ENCODE data around the gene HEMGN.

HEMGN gene

GRCh38 chr9:97895211-97895610, 42.8 kb downstream of the HEMGN start:
- TF ChIP-seq ZNF565 (CRISPR knock-in tag; conservative IDR thresholded peaks at IDR 0.05; ENCODE audit: low read depth) (no peak), ISL1 (CRISPR knock-in tag; IDR thresholded peaks at IDR 0.05) (no peak), ESRRG (CRISPR knock-in tag; IDR thresholded peaks at IDR 0.05) (no peak)
- no peak for ATAC-seq

DNA sequence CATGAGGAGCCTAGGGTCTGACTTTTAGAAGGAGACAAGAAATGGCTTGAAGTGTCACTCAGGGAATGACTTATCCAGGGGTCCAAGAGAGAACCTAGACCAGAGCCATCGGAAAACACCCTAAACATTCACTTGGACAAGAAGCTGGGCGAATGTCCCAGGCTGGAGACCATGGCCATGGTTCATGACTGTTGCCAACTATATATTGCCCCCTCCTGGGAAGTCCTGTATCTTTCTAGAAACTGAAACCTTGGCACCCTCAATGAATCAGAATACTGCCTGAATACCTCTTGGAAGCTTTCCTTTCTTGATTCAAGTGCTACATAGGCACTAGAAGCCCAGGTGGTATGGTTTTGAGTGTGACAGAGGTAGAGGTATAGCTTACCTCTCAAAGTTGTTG, 45.6 kb downstream of the HEMGN start:
- no peak for TF ChIP-seq ISL1 (CRISPR knock-in tag; IDR thresholded peaks at IDR 0.05)
- TF ChIP-seq ZFP30 (CRISPR knock-in tag; IDR thresholded peaks at IDR 0.05): no peak
- no peak for TF ChIP-seq ZC3H10 (CRISPR knock-in tag; IDR thresholded peaks at IDR 0.05)
- no peak for TF ChIP-seq TSHZ2 (CRISPR knock-in tag; IDR thresholded peaks at IDR 0.05)
- TF ChIP-seq ZNF565 (CRISPR knock-in tag; conservative IDR thresholded peaks at IDR 0.05; ENCODE audit: low read depth): no peak
- TF ChIP-seq PPARA (CRISPR knock-in tag; IDR thresholded peaks at IDR 0.05; ENCODE audit: borderline replicate concordance): no peak
- no peak for TF ChIP-seq ESRRG (CRISPR knock-in tag; IDR thresholded peaks at IDR 0.05)
- no peak for ATAC-seq

DNA sequence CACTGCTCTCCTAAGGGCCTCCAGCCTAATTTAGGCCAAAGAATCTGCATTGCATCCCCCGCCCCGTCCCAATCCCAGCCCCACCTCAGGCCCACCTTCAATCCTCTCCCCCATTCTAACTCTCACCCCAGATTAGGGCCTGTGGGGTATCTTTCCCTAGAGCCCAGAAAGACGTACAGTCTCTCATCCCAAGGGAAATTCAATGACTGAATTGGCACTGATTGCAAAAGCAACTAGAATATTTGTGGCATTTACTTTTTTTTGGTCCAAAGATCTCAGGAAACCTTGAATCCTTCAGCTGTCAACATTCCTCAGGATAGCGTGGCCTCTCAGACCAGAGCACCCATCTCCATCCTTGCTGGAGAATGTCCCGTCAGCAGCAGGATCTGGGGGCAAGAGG, 46.2 kb downstream of the HEMGN start:
- TF ChIP-seq ZNF70 (CRISPR knock-in tag; IDR thresholded peaks at IDR 0.05) (no peak), BACH2 (CRISPR knock-in tag; IDR thresholded peaks at IDR 0.05; ENCODE audit: borderline replicate concordance) (no peak), RARB (CRISPR knock-in tag; IDR thresholded peaks at IDR 0.05) (no peak), ZFP30 (CRISPR knock-in tag; IDR thresholded peaks at IDR 0.05) (no peak), OSR1 (CRISPR knock-in tag; IDR thresholded peaks at IDR 0.05) (no peak), ISL1 (CRISPR knock-in tag; IDR thresholded peaks at IDR 0.05) (no peak)
- ATAC-seq: no peak

DNA sequence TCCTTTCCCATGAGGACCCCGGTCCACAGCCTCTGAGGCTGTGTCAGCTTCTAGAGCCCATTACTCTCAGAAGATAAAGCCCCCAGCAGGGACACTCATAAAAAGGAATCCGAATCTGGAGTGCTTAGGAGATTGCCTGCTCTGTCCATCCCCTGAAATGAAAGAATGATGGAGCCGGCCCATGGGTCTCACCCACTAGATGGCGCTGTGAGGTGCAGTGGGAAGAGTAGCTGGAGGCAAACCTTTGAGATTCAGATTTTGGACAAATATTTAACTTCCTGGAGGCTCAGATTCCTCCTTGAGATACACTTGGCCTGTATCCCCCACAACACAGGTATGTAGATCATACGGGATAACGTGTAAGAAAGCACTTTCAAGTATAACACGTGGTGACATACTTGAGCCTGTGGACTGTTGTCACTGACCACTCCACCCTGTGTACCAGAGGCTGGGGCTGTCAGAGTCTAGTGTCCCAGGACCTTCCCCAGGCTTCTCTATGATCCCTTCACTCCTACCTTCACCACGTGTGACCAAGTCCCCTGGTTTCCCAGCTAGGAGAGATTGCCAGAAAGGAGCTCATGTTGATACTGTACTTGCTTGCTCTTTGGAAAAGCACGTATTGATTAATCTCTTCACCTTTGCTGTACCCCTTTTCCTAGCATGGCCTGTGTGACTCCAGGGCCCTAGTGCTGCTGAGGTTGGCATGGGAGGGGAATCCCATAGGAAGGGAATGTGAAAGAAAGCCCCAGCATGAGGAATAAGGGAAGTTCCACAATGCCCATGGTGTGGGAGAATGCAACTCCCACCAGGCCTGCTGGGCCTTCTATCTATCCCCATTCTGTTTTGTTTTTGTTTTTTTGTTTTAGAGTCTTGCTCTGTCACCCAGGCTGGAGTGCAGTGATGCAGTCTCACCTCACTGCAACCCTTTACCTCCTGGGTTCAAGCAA, 47.8 kb downstream of the HEMGN start:
- ATAC-seq: peak; percentile 62; the same call in 2 of the 3 replicates
- TF ChIP-seq ZFP3 (CRISPR knock-in tag; IDR thresholded peaks at IDR 0.05): no peak
- TF ChIP-seq, protein P1, sequence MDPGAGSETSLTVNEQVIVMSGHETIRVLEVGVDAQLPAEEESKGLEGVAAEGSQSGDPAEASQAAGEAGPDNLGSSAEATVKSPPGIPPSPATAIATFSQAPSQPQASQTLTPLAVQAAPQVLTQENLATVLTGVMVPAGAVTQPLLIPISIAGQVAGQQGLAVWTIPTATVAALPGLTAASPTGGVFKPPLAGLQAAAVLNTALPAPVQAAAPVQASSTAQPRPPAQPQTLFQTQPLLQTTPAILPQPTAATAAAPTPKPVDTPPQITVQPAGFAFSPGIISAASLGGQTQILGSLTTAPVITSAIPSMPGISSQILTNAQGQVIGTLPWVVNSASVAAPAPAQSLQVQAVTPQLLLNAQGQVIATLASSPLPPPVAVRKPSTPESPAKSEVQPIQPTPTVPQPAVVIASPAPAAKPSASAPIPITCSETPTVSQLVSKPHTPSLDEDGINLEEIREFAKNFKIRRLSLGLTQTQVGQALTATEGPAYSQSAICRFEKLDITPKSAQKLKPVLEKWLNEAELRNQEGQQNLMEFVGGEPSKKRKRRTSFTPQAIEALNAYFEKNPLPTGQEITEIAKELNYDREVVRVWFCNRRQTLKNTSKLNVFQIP (CRISPR knock-in tag; IDR thresholded peaks at IDR 0.05; ENCODE audit: borderline replicate concordance, low read depth): no peak
- TF ChIP-seq ISL1 (CRISPR knock-in tag; IDR thresholded peaks at IDR 0.05): no peak
- TF ChIP-seq, protein P2, sequence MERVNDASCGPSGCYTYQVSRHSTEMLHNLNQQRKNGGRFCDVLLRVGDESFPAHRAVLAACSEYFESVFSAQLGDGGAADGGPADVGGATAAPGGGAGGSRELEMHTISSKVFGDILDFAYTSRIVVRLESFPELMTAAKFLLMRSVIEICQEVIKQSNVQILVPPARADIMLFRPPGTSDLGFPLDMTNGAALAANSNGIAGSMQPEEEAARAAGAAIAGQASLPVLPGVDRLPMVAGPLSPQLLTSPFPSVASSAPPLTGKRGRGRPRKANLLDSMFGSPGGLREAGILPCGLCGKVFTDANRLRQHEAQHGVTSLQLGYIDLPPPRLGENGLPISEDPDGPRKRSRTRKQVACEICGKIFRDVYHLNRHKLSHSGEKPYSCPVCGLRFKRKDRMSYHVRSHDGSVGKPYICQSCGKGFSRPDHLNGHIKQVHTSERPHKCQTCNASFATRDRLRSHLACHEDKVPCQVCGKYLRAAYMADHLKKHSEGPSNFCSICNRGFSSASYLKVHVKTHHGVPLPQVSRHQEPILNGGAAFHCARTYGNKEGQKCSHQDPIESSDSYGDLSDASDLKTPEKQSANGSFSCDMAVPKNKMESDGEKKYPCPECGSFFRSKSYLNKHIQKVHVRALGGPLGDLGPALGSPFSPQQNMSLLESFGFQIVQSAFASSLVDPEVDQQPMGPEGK (CRISPR knock-in tag; IDR thresholded peaks at IDR 0.05; ENCODE audit: borderline replicate concordance): no peak
- no peak for TF ChIP-seq ESRRG (CRISPR knock-in tag; IDR thresholded peaks at IDR 0.05)
- TF ChIP-seq SNAI2 (CRISPR knock-in tag; IDR thresholded peaks at IDR 0.05): no peak
- no peak for TF ChIP-seq RARB (CRISPR knock-in tag; IDR thresholded peaks at IDR 0.05)
- TF ChIP-seq PPARA (CRISPR knock-in tag; IDR thresholded peaks at IDR 0.05; ENCODE audit: borderline replicate concordance): no peak
- TF ChIP-seq TSHZ2 (CRISPR knock-in tag; IDR thresholded peaks at IDR 0.05): no peak
- no peak for TF ChIP-seq CSDC2 (CRISPR knock-in tag; IDR thresholded peaks at IDR 0.05)
- TF ChIP-seq BACH2 (CRISPR knock-in tag; IDR thresholded peaks at IDR 0.05; ENCODE audit: borderline replicate concordance): no peak
- no peak for TF ChIP-seq ZNF565 (CRISPR knock-in tag; conservative IDR thresholded peaks at IDR 0.05; ENCODE audit: low read depth)
- TF ChIP-seq TOX (CRISPR knock-in tag; IDR thresholded peaks at IDR 0.05; ENCODE audit: borderline replicate concordance): no peak
- no peak for TF ChIP-seq ZC3H10 (CRISPR knock-in tag; IDR thresholded peaks at IDR 0.05)
- no peak for TF ChIP-seq OSR1 (CRISPR knock-in tag; IDR thresholded peaks at IDR 0.05)
- TF ChIP-seq ARNTL (CRISPR knock-in tag; IDR thresholded peaks at IDR 0.05; ENCODE audit: borderline replicate concordance, low read depth): no peak
- no peak for TF ChIP-seq ZFP30 (CRISPR knock-in tag; IDR thresholded peaks at IDR 0.05)
- TF ChIP-seq, protein P3, sequence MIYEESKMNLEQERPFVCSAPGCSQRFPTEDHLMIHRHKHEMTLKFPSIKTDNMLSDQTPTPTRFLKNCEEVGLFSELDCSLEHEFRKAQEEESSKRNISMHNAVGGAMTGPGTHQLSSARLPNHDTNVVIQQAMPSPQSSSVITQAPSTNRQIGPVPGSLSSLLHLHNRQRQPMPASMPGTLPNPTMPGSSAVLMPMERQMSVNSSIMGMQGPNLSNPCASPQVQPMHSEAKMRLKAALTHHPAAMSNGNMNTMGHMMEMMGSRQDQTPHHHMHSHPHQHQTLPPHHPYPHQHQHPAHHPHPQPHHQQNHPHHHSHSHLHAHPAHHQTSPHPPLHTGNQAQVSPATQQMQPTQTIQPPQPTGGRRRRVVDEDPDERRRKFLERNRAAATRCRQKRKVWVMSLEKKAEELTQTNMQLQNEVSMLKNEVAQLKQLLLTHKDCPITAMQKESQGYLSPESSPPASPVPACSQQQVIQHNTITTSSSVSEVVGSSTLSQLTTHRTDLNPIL (CRISPR knock-in tag; IDR thresholded peaks at IDR 0.05; ENCODE audit: low read depth): no peak
